Activated naive CD4-positive, alpha-beta T cell treated with anti-CD3 and anti-CD28 coated beads for 36 hours (primary cell): ENCODE results near the gene TMUB2. TPM values are rescaled to one million over a fixed set of nuclear protein-coding genes. Genes with fewer than 3 reads are reported as not detected.
"Not testable (repeated sequence)": the region's sequence is repeated elsewhere in the genome, so short reads cannot be mapped to it uniquely, and the experiment has no call there.

Experiments
- CTCF ChIA-PET: fragments of 350-600 bp; sonication (Branson Sonifier 250); formaldehyde crosslinking; loops from one replicate; lab custom pipeline; 2021; ENCODE audit warnings: antibody characterized with exemption; lab: Charles Lee
- DNase-seq: peaks from one replicate; pipeline ENCODE4 v3.0.0-alpha.2; 2020
- H3K27ac Mint-ChIP-seq: one replicate; pipeline ENCODE4 v1.8.0; 2021; ENCODE audit warnings: mild to moderate bottlenecking, mixed read lengths
- H3K27me3 Mint-ChIP-seq: one replicate; pipeline ENCODE4 v1.8.0; 2021; ENCODE audit warnings: low read depth, mixed read lengths
- H3K36me3 Mint-ChIP-seq: one replicate; pipeline ENCODE4 v1.8.0; 2021; ENCODE audit warnings: low read depth, mixed read lengths
- H3K4me1 Mint-ChIP-seq: one replicate; pipeline ENCODE4 v1.8.0; 2021; ENCODE audit warnings: low read depth, mixed read lengths
- H3K4me3 Mint-ChIP-seq: one replicate; pipeline ENCODE4 v1.8.0; 2021; ENCODE audit warnings: mild to moderate bottlenecking, moderate library complexity, mixed read lengths
- H3K9me3 Mint-ChIP-seq: one replicate; pipeline ENCODE4 v1.8.0; 2021; ENCODE audit warnings: mixed read lengths
- intact Hi-C: fragments of 100-400 bp; cut with micrococcal nuclease; formaldehyde crosslinking; loops from one replicate; pipeline ENCODE4 v1.15.1; 2023
- total RNA-seq, 2 experiments: library from RNA; stranded (reverse); gene quantifications; one replicate each; pipeline ENCODE4 v1.2.3, GENCODE V29; 2021

The TMUB2 gene
- 10 to 100 TPM; 21.2 to 22.9 TPM for total RNA-seq

DNA sequence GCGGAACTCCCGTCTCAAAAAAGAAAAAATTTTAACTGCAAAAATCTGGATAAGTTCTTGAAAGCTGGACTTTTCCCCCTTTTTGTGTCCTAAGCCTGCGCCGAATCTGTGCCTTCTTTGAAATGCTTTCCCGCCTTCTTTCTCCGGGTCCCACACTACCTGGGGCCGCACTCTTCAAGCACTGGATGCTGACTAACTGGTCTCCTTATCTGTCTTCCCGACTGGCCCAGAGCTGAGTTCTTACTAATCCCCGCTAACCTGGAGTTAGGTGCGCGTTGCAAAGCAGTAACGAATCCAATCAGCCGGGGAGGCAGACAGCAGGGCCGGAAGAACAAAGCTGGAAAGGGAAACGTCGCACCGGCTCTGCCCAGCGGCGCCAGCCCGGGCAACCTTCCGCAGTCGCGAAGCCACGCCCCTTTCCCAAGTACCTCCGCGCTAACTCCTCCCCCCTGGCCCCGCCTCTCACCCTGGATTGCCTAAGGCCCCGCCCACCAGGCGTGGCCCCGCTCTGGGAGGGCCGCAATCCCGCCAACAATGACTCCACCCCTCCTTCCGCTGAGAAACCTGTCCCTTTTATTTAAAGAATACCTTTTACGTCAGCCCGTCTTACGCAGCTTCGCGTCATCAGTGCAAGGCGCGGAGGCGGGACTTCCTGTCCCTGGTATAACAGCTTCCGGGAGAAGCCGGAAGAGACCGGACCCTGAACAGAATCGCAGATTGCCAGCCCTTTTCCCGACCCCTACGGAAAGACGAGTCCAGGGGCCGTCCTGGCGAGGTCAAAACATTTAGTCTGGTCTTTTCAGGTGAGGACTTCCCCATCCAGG is at the start of gene TMUB2:
TSS of gene TMUB2 (plus strand) at position 666 of the 824 bp plus-strand sequence. CDS start 737 bp downstream, outside the sequence.
- H3K9me3 Mint-ChIP-seq: no peaks in the 10 kb centered on the region
- intact Hi-C loops: loop anchor here (1.0 to 2.0 kb wide), 7 partner anchors 14 to 172 kb away; partner anchors contain the start of genes G6PC3, HDAC5, HROB and TMEM101

DNA sequence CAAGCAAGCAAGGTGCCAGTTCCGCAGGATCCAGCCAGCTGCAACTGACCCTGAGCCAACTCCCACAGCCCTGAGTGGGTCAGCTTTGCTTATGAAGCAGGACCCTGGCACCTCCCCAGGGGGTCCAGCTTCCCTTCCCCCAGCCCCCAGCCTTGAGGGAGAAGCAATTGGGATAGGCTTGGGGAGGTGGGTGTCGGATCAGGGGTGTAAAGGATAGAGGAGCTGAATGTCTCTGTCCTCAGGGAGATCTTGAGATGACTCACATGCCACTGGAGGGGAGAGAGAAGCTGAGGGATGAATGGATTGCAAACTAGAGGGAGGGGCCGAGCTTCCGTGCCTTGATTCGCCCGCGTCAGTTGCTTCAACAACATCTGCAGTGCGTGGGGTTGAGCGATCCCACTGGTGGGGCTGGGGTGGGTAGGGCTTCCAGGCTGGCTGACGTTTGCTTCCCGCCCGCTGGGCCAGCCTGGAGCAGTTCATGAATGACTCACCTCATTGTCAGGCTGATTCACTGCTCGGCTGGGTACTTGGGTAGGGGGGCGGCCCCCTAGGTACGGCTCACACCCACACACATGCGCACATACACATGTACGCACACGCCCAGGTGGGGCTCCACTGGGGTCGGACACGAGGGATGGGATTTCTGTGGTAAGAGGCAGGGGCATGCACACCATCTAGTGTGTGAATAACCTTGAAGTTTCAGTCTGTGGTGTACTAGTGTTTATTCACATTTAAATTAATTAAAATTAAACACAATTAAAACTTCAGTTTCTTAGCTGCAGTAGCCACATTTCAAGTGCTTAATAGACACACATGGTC is 48.7 kb upstream of the TMUB2 start:
- DNase-seq: peak; percentile 92
- intact Hi-C loops: loop anchor here (1.0 to 2.0 kb wide), 2 partner anchors 14 to 67 kb away; partner anchors contain the start of gene G6PC3
- H3K27ac Mint-ChIP-seq: peak overlapping the region; percentile 30
- H3K9me3 Mint-ChIP-seq: no peaks in the 10 kb centered on the region
- H3K36me3 Mint-ChIP-seq: peaks cover 1% of the 10 kb centered on the region
- CTCF ChIA-PET: interaction anchor here (0.7 to 1.6 kb wide), 9 partner anchors 13 to 194 kb away, joined by 3 to 7 read pairs (median 4); partner anchors contain the start of gene HDAC5
- no peaks in the 10 kb centered on the region for H3K27me3 Mint-ChIP-seq
- peaks cover 22% of the 10 kb centered on the region for H3K4me1 Mint-ChIP-seq
- peak overlapping the region; percentile 34 for H3K4me3 Mint-ChIP-seq

More for the DNA sequence above, at the start of gene TMUB2:
- Mint-ChIP-seq H3K27me3 (no peaks in the 10 kb centered on the region), H3K4me3 (peak within 1 kb of the TSS; percentile 100), H3K36me3 (peaks cover 13% of the 10 kb centered on the region), H3K27ac (peak within 1 kb of the TSS; percentile 99), H3K4me1 (peaks cover 43% of the 10 kb centered on the region)
- CTCF ChIA-PET: interaction anchor here (0.7 to 3.4 kb wide), 12 partner anchors 16 to 277 kb away, joined by 3 to 15 read pairs (median 4); partner anchors contain the start of genes FAM171A2 and UBTF
- DNase-seq: peak; percentile 100

DNA sequence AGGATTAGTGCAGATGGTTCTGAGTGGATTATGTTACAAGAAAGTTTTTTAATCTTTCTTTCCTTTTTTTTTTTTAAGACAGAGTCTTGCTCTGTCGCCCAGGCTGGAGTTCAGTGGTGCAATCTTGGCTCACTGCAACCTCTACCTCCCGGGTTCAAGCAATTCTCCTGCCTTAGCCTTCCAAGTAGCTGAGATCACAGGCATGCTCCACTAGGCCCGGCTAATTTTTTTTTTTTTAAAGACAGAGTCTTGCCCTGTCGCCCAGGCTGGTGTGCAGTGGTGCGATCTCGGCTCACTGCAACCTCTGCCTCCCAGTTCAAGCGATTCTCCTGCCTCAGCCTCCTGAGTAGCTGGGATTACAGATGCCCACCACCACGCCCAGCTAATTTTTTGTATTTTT is 42.9 kb upstream of the TMUB2 start:
- peaks cover 26% of the 10 kb centered on the region for H3K36me3 Mint-ChIP-seq
- DNase-seq, H3K4me3 Mint-ChIP-seq, H3K4me1 Mint-ChIP-seq, H3K9me3 Mint-ChIP-seq, H3K27ac Mint-ChIP-seq, H3K27me3 Mint-ChIP-seq: not testable (repeated sequence)
- CTCF ChIA-PET: interaction anchor here (0.6 to 0.7 kb wide), 3 partner anchors 74 to 202 kb away, joined by 3 to 9 read pairs (median 4); no protein-coding TSS in a partner anchor
- intact Hi-C loops: loop anchor here (5.0 kb wide), 2 partner anchors 73 to 137 kb away; partner anchors contain the start of gene UBTF

DNA sequence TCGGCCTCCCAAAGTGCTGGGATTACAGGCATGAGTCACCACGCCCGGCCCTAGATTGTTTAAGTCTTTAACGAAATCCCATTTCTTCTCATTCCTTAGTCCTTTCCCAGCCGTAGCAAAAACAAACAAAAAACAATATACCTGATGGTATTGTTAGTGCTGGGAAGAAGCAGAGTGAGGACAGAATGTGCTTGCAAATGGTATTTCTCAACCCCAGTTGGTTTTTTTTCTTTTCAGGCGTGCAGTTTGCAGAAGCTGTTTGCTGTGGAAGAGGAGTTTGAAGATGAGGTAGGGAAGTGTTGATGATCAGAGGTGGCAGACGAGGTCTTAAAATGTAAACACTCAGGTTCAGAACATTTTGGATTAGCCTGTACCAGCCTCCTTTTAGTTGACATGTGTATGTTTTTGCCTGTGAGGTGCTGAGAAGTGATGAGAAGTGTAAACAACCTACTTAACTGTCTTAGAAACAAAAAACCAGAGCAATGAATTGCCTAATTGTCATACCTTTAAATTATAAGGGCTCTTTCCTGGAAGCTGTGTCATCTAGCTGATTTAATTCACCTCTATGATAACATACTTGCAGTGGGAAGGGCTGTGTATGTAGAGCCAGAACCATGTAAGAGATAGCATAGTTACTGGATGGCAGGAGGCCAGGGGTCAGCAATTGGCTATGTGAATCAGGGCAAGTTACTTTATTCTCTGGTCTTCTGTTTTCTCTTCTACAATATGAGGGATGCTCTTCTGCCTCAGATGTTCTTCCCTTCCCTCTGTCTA is 41.6 kb upstream of the TMUB2 start:
- DNase-seq: no peak
- peaks cover 6% of the 10 kb centered on the region for H3K4me1 Mint-ChIP-seq
- no peaks in the 10 kb centered on the region for H3K27me3 Mint-ChIP-seq
- H3K4me3 Mint-ChIP-seq: no peak overlapping the region
- H3K9me3 Mint-ChIP-seq: no peaks in the 10 kb centered on the region
- CTCF ChIA-PET: interaction anchor here (0.6 kb wide), 1 partner anchor 66 kb away, joined by 3 read pairs; no protein-coding TSS in a partner anchor
- intact Hi-C loops: loop anchor here (5.0 kb wide), 2 partner anchors 72 to 138 kb away; partner anchors contain the start of gene UBTF
- H3K27ac Mint-ChIP-seq: no peak overlapping the region
- peaks cover 32% of the 10 kb centered on the region for H3K36me3 Mint-ChIP-seq

DNA sequence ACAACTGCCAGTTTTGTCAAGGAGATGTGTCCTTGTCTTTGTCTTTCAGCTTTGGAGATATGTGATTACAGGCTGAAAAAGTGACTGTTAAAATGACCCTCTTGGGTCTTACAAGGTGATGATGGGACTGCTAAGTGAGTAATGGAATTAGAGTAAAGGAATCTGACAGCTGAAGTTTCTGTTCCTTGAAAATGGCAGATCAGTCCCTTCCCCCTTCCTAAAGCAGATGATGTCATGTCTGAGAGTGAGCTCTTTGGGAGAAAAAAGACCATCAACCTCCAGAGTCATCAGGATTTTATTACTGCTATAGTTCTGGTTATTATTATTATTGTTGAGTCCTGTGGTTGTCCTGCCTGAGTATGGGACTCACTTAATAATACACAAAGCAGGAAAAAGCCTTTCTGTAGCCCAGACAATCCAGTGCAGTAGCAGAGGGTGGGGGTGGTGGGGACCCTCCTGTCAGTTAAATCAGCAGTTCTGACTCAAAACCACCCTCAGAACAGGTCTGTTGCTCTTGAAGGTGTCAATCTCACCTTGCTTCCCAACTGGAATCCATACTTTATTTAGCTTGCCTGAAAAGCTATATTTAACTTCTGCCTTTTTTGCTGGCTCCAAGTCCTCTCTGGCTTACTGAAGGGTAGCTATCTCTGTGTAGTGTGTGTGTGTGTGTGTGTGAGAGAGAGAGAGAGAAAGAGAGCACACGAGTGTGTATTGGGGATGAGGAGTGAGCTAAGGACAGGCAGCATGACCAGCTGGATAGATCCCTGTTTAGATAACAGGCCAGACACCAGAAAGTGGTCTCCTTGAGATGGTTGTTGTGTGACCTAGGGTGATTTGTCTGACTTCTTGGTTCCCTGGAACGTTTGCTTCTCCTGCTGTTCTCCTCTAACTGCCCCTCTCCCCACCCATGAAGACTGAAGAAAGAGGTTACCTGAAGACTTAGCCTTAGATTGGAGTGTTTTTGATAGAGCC is 40.1 kb upstream of the TMUB2 start:
- peaks cover 3% of the 10 kb centered on the region for H3K4me1 Mint-ChIP-seq
- H3K27me3 Mint-ChIP-seq: no peaks in the 10 kb centered on the region
- H3K36me3 Mint-ChIP-seq: peaks cover 34% of the 10 kb centered on the region
- H3K27ac Mint-ChIP-seq: no peak overlapping the region
- intact Hi-C loops: no loop called here
- CTCF ChIA-PET: interaction anchor here (0.9 kb wide), 1 partner anchor 60 kb away, joined by 3 read pairs; no protein-coding TSS in a partner anchor
- DNase-seq: no peak
- H3K9me3 Mint-ChIP-seq: no peaks in the 10 kb centered on the region
- H3K4me3 Mint-ChIP-seq: no peak overlapping the region

DNA sequence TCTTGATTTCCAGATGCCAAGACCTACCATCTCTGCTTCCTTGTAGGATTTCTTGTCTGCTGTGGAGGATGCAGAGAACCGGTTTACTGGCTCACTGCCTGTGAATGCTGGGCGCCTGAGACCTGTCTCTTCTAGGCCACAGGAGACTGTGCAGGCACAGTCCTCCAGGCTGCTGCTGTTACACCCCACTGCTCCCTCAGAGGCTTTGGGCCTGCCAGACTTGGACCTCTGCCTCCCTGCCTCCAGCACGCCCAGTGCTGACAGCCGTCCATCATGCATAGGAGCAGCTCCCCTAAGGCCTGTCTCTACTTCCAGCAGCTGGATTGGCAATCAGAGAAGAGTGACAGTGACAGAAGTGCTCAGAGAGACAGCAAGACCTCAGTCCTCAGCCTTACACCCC is 39.0 kb upstream of the TMUB2 start:
- H3K27ac Mint-ChIP-seq: no peak overlapping the region
- H3K27me3 Mint-ChIP-seq: no peaks in the 10 kb centered on the region
- DNase-seq: no peak
- CTCF ChIA-PET: no interaction called here
- intact Hi-C loops: no loop called here
- no peak overlapping the region for H3K4me3 Mint-ChIP-seq
- H3K9me3 Mint-ChIP-seq: no peaks in the 10 kb centered on the region
- H3K4me1 Mint-ChIP-seq: no peaks in the 10 kb centered on the region
- peaks cover 38% of the 10 kb centered on the region for H3K36me3 Mint-ChIP-seq

DNA sequence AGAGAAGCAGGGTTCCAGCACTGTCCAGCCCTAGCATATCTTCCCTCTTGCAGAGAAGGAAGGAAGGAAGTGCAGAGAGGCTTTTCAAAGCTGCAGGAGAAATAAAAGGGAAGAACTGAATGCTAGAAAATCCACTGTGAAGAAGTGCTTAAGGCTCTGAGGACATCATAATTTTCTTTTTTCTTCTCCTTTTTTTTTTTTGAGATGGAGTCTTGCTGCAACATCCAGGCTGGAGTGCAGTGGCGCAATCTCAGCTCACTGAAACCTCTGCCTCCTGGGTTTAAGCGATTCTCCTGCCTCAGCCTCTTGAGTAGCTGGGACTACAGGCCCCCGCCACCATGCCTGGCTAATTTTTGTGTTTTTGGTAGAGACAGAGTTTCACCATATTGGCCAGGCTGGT is 37.7 kb upstream of the TMUB2 start:
- H3K4me1 Mint-ChIP-seq, H3K4me3 Mint-ChIP-seq, H3K9me3 Mint-ChIP-seq, intact Hi-C loops, DNase-seq, H3K27me3 Mint-ChIP-seq, H3K27ac Mint-ChIP-seq: not testable (repeated sequence)
- CTCF ChIA-PET: interaction anchor here (0.6 kb wide), 1 partner anchor 17 kb away, joined by 3 read pairs; no protein-coding TSS in a partner anchor
- peaks cover 44% of the 10 kb centered on the region for H3K36me3 Mint-ChIP-seq

DNA sequence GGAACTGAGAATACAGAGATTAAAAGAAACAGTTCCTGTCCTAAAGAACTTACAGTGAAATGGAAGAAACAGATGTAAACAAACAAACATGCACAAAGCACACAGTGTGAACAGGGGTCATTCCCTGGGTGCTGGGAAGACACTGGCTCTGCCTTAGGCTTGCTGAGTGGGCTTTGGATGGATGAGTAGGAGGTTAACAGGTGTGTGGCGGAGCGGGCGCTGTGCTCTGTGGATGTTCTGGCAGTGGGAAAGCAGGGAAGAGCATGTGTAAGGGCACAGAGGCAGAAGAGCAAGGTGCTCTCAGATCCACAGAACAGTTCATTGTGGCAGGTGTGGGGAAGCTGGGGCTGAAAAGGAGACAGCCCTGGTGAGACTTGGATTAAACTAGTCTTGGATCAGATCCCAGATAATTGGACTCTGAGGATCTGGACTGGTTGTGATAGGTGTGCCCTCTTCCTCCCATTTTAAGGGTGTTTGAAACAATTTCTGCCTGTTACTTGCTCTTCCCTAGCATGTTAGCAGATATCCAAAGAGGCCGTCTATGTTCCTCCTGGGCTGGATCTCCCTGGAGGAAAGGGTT is 36.9 kb upstream of the TMUB2 start:
- DNase-seq: no peak
- intact Hi-C loops: no loop called here
- no peak overlapping the region for H3K27ac Mint-ChIP-seq
- peaks cover 47% of the 10 kb centered on the region for H3K36me3 Mint-ChIP-seq
- H3K4me3 Mint-ChIP-seq: no peak overlapping the region
- H3K9me3 Mint-ChIP-seq: no peaks in the 10 kb centered on the region
- H3K4me1 Mint-ChIP-seq: no peaks in the 10 kb centered on the region
- H3K27me3 Mint-ChIP-seq: no peaks in the 10 kb centered on the region
- CTCF ChIA-PET: interaction anchor here (2.9 kb wide), 1 partner anchor 18 kb away, joined by 16 read pairs; no protein-coding TSS in a partner anchor

DNA sequence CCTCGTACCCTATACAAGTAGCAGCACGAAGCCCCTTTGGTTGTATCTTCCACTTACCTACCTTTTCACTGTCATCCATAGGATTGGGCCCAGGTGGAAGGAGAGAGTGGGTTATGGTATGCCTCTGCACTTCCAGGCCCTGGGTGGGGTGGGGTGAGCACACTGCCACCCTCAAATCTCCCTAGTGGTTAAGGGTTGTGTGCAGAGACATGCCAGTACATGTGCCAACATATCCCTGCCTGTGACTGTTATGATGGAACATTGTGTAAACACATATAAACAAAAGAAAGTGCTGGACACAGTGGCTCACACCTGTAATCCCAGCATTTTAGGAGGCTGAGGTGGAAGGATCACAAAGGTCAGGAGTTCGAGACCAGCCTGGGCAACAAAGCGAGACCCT is 33.9 kb upstream of the TMUB2 start:
- no peaks in the 10 kb centered on the region for H3K4me1 Mint-ChIP-seq
- no peaks in the 10 kb centered on the region for H3K9me3 Mint-ChIP-seq
- CTCF ChIA-PET: interaction anchor here (2.9 kb wide), 1 partner anchor 15 kb away, joined by 16 read pairs; no protein-coding TSS in a partner anchor
- no peak overlapping the region for H3K4me3 Mint-ChIP-seq
- intact Hi-C loops: no loop called here
- peaks cover 33% of the 10 kb centered on the region for H3K36me3 Mint-ChIP-seq
- H3K27ac Mint-ChIP-seq: no peak overlapping the region
- no peak for DNase-seq
- no peaks in the 10 kb centered on the region for H3K27me3 Mint-ChIP-seq

DNA sequence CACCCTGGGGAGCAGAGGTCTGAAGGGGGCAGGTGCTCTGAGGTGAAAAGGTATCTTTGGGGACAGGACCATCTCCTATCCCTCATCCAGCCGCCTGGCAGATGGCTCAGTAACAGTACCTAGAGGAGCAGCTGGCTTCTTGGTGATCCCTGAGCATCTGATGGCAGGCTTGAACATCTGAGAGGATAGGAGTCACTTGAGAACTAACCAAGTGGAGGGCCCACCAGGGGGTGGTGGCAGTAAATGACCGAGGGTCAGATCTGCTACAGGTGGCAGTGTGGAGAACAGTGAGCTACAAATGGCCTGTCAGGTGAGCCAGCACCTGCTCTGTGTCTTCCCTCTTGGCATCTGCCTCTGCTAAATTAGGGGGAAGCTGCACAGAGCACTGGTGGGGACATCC is 31.3 kb upstream of the TMUB2 start:
- Mint-ChIP-seq H3K4me3 (no peak overlapping the region), H3K4me1 (no peaks in the 10 kb centered on the region), H3K27me3 (no peaks in the 10 kb centered on the region), H3K27ac (no peak overlapping the region), H3K9me3 (no peaks in the 10 kb centered on the region), H3K36me3 (peaks cover 22% of the 10 kb centered on the region)
- CTCF ChIA-PET: interaction anchor here (0.6 to 1.1 kb wide), 2 partner anchors 13 to 93 kb away, joined by 3 read pairs; no protein-coding TSS in a partner anchor
- intact Hi-C loops: no loop called here
- no peak for DNase-seq
